Nephron (organoid): Measurements from ENCODE around the gene GLOD5.

Experiments used
- H3K27ac Mint-ChIP-seq, 3 experiments: 2 replicates each; pipeline ENCODE4 v1.8.0; 2020; ENCODE audit warnings: mixed read lengths in 3 of 3, mild to moderate bottlenecking in 2 of 3, moderate library complexity in 1 of 3
- H3K27me3 Mint-ChIP-seq: 2 replicates; pipeline ENCODE4 v1.8.0; 2021; ENCODE audit warnings: low read depth, mild to moderate bottlenecking, moderate library complexity, mixed read lengths
- H3K36me3 Mint-ChIP-seq: 2 replicates; pipeline ENCODE4 v1.8.0; 2020; ENCODE audit warnings: low read depth, mixed read lengths
- H3K4me1 Mint-ChIP-seq: 2 replicates; pipeline ENCODE4 v1.8.0; 2020; ENCODE audit warnings: mixed read lengths
- H3K4me3 Mint-ChIP-seq, 3 experiments: 2 replicates each; pipeline ENCODE4 v1.8.0; 2020; ENCODE audit warnings: mild to moderate bottlenecking in 3 of 3, mixed read lengths in 3 of 3, moderate library complexity in 2 of 3
- H3K9me3 Mint-ChIP-seq: 2 replicates; pipeline ENCODE4 v1.8.0; 2020; ENCODE audit warnings: mixed read lengths
- TF ChIP-seq, protein P1 (sequence below), 3 experiments: fragments of 200-600 bp; sonication (generic); IDR thresholded peaks; one replicate each; pipeline ENCODE4 v1.5.0; 2021; ENCODE audit warnings: antibody characterized with exemption in 3 of 3; ENCODE audit not compliant: unreplicated experiment in 3 of 3

Gene GLOD5

DNA sequence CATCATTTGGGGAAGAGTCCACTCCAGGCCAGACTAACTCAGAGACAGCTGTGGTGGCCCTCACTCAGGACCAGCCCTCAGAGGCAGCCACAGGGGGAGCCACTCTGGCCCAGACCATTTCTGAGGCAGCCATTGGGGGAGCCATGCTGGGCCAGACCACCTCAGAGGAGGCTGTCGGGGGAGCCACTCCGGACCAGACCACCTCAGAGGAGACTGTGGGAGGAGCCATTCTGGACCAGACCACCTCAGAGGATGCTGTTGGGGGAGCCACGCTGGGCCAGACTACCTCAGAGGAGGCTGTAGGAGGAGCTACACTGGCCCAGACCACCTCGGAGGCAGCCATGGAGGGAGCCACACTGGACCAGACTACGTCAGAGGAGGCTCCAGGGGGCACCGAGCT is 61.5 kb downstream of the GLOD5 start:
- Mint-ChIP-seq H3K9me3 (peaks cover 25% of the 10 kb centered on the region), H3K4me1 (no peaks in the 10 kb centered on the region), H3K4me3 (no peak overlapping the region), H3K36me3 (peaks cover 52% of the 10 kb centered on the region), H3K27ac (no peak overlapping the region), H3K27me3 (peaks cover 3% of the 10 kb centered on the region)
- TF ChIP-seq, protein P1, sequence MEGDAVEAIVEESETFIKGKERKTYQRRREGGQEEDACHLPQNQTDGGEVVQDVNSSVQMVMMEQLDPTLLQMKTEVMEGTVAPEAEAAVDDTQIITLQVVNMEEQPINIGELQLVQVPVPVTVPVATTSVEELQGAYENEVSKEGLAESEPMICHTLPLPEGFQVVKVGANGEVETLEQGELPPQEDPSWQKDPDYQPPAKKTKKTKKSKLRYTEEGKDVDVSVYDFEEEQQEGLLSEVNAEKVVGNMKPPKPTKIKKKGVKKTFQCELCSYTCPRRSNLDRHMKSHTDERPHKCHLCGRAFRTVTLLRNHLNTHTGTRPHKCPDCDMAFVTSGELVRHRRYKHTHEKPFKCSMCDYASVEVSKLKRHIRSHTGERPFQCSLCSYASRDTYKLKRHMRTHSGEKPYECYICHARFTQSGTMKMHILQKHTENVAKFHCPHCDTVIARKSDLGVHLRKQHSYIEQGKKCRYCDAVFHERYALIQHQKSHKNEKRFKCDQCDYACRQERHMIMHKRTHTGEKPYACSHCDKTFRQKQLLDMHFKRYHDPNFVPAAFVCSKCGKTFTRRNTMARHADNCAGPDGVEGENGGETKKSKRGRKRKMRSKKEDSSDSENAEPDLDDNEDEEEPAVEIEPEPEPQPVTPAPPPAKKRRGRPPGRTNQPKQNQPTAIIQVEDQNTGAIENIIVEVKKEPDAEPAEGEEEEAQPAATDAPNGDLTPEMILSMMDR (IDR thresholded peaks at IDR 0.05; ENCODE audit: unreplicated experiment in 3 of 3) = no peak
